ENCODE data around the gene WDR13. TPM values are rescaled to one million over a fixed set of nuclear protein-coding genes. Genes with fewer than 3 reads are reported as not detected.

The WDR13 gene
- total RNA-seq, 2 experiments from 2014 or later: 31.6 to 38.6 TPM

DNA sequence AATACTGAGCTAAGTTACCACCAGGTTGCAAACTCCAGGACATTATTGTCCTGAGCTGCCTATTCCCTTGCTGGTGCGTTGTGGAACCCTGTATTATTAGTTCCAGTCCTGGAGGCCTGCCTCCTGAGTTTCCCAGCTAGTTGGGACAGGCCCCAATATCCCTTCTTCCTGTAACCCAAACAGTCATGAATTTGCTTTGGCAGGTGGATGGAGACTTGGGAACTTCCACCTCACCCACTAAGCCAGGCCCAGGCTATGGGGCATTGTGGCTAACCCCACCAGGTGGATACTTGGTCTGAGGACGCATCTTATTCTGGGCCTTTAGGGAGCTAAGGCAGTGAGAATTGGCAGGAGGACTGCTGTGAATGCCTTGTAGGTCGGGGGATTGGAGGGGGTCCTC lies 18.0 kb upstream of the WDR13 start:
- no peak overlapping the region for H3K4me3 Mint-ChIP-seq
- intact Hi-C loops (cut with micrococcal nuclease): no loop called here
- no peaks in the 10 kb centered on the region for H3K9me3 Mint-ChIP-seq
- POLR2A ChIA-PET: interaction anchor here (0.7 to 2.3 kb wide), 11 partner anchors 9 to 393 kb away, joined by 3 to 8 read pairs (median 4); partner anchors contain the start of genes TBC1D25 and WDR13
- no peak overlapping the region for H3K27ac Mint-ChIP-seq
- CTCF ChIA-PET: no interaction called here
- H3K27me3 Mint-ChIP-seq: no peaks in the 10 kb centered on the region
- peaks cover 43% of the 10 kb centered on the region for H3K36me3 Mint-ChIP-seq (ENCODE audit: low read depth)
- TF ChIP-seq CTCF (IDR thresholded peaks at IDR 0.05): no peak
- DNase-seq: no peak
- peaks cover 14% of the 10 kb centered on the region for H3K4me1 Mint-ChIP-seq (ENCODE audit: low read depth)
- ATAC-seq: no peak

DNA sequence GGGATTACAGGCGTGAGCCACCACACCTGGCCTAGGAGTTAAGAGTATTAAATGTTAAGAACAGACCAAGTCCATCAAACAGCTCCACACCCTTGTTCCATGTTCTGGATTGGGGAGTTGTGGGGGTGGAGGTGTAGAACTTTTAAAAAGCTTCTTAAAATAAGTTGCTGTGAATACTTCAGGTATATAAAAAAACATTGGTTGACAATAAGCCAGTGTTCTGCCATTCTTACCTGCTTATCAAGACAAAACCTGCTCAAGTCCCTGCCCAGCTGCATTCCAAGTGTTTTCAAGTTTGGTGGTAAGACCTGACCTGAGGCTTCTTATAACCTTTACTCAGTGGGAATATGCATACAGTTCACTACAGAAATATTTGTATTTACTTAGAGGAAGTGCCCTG lies 16.6 kb upstream of the WDR13 start:
- Mint-ChIP-seq H3K27me3 (no peaks in the 10 kb centered on the region), H3K9me3 (no peaks in the 10 kb centered on the region), H3K4me3 (no peak overlapping the region), H3K4me1 (ENCODE audit: low read depth) (peaks cover 14% of the 10 kb centered on the region), H3K36me3 (ENCODE audit: low read depth) (peaks cover 33% of the 10 kb centered on the region), H3K27ac (no peak overlapping the region)
- intact Hi-C loops (cut with micrococcal nuclease): no loop called here
- ATAC-seq (no peak), DNase-seq (no peak)
- no peak for TF ChIP-seq CTCF (IDR thresholded peaks at IDR 0.05)
- POLR2A ChIA-PET: interaction anchor here (1.4 kb wide), 1 partner anchor 40 kb away, joined by 3 read pairs; no protein-coding TSS in a partner anchor
- CTCF ChIA-PET: interaction anchor here (0.8 kb wide), 1 partner anchor 51 kb away, joined by 3 read pairs; no protein-coding TSS in a partner anchor

GRCh38 chrX:48584698-48585097 lies 12.6 kb upstream of the WDR13 start:
- TF ChIP-seq CTCF (IDR thresholded peaks at IDR 0.05): no peak
- Mint-ChIP-seq H3K4me3 (no peak overlapping the region), H3K36me3 (ENCODE audit: low read depth) (peaks cover 3% of the 10 kb centered on the region), H3K27me3 (no peaks in the 10 kb centered on the region), H3K9me3 (no peaks in the 10 kb centered on the region), H3K27ac (no peak overlapping the region), H3K4me1 (ENCODE audit: low read depth) (peaks cover 2% of the 10 kb centered on the region)
- CTCF ChIA-PET: no interaction called here
- DNase-seq: no peak
- intact Hi-C loops (cut with micrococcal nuclease): no loop called here
- ATAC-seq: no peak
- POLR2A ChIA-PET: no interaction called here

DNA sequence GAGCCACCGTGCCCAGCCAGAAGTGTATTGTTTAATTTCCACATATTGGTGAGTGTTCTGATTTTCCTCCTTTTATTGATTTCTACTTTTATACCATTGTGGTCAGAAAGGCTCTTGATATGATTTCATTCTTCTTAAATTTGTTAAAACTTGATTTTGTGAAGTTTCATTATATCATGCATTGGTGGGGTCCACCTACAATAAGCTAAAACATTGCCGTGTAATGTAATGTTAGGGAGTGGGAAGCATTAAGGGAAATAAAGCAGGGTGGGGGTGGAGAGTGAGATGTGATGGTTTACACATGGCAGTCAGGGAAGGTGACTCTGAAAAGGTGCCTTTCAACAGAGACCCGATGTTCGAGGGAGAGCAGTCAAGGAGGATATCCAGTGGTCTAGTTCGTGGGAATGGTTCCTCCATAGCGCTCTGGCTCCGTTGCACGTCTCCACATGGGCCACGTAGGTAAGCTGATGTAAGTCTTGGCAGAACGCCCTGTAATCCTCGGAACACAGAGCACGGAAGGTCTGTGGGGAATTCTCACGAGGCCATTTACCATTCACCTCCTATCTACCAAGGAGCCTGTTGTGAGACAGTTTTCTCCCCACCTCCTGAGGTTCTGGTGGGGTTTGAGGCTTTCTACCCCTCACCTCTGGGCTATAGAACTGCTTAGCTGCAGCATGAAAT lies 7.7 kb upstream of the WDR13 start:
- H3K27ac Mint-ChIP-seq: no peak overlapping the region
- POLR2A ChIA-PET: interaction anchor here (0.6 to 2.4 kb wide), 4 partner anchors 11 to 94 kb away, joined by 3 to 8 read pairs (median 3); partner anchors contain the start of genes RBM3 and WAS
- DNase-seq (no peak), ATAC-seq (no peak)
- H3K27me3 Mint-ChIP-seq: no peaks in the 10 kb centered on the region
- intact Hi-C loops (cut with micrococcal nuclease): no loop called here
- CTCF ChIA-PET: no interaction called here
- H3K4me3 Mint-ChIP-seq: no peak overlapping the region
- no peaks in the 10 kb centered on the region for H3K4me1 Mint-ChIP-seq (ENCODE audit: low read depth)
- no peaks in the 10 kb centered on the region for H3K36me3 Mint-ChIP-seq (ENCODE audit: low read depth)
- no peak for TF ChIP-seq CTCF (IDR thresholded peaks at IDR 0.05)
- no peaks in the 10 kb centered on the region for H3K9me3 Mint-ChIP-seq
